GM18858 (cell line): ENCODE measurements around the gene SETMAR.
"Not testable (repeated sequence)": the region's sequence is repeated elsewhere in the genome, so short reads cannot be mapped to it uniquely, and the experiment has no call there.

Source experiments
- ATAC-seq: cut with Tn5 transposase; IDR thresholded peaks from one replicate; pipeline ENCODE4 v1.9.1; 2021; ENCODE audit not compliant: unreplicated experiment

Gene SETMAR

GRCh38 chr3:4313606-4314293 is 10.6 kb downstream of the SETMAR start:
- ATAC-seq: no peak

GRCh38 chr3:4314688-4315087 is 11.5 kb downstream of the SETMAR start:
- ATAC-seq: no peak

- no peak for ATAC-seq
Observed at GRCh38 chr3:4320096-4320911, 17.1 kb downstream of the SETMAR start.

- no peak for ATAC-seq
Observed at GRCh38 chr3:4321732-4322131, 18.6 kb downstream of the SETMAR start.

- ATAC-seq: no peak
Observed at GRCh38 chr3:4322635-4323034, 19.5 kb downstream of the SETMAR start.

- no peak for ATAC-seq
Observed at GRCh38 chr3:4323246-4324027, 20.3 kb downstream of the SETMAR start.

- no peak for ATAC-seq
Observed at GRCh38 chr3:4326868-4327267, 23.7 kb downstream of the SETMAR start.

GRCh38 chr3:4329806-4330205 is 26.6 kb downstream of the SETMAR start:
- not testable (repeated sequence) for ATAC-seq

- ATAC-seq: no peak
Observed at GRCh38 chr3:4332111-4332510, 28.9 kb downstream of the SETMAR start.

- no peak for ATAC-seq
Observed at GRCh38 chr3:4332574-4332973, 29.4 kb downstream of the SETMAR start.

- no peak for ATAC-seq
Observed at GRCh38 chr3:4332991-4333390, 29.8 kb downstream of the SETMAR start.

GRCh38 chr3:4334548-4334947 is 31.4 kb downstream of the SETMAR start:
- ATAC-seq: no peak

GRCh38 chr3:4335840-4336562 is 32.8 kb downstream of the SETMAR start:
- ATAC-seq: no peak

- no peak for ATAC-seq
Observed at GRCh38 chr3:4336850-4337546, 33.8 kb downstream of the SETMAR start.

- no peak for ATAC-seq
Observed at GRCh38 chr3:4338751-4339150, 35.6 kb downstream of the SETMAR start.

GRCh38 chr3:4340077-4340410 is 36.9 kb downstream of the SETMAR start:
- ATAC-seq: no peak

- no peak for ATAC-seq
Observed at GRCh38 chr3:4340411-4341335, 37.5 kb downstream of the SETMAR start.

GRCh38 chr3:4341336-4341675 is 38.1 kb downstream of the SETMAR start:
- ATAC-seq: no peak

GRCh38 chr3:4343258-4343657 is 40.1 kb downstream of the SETMAR start:
- ATAC-seq: no peak

GRCh38 chr3:4350789-4351163 is 47.6 kb downstream of the SETMAR start:
- peak; percentile 76 for ATAC-seq
